CD1c-positive myeloid dendritic cell (primary cell): ENCODE measurements around the gene KLKB1.
"Not testable (repeated sequence)": the region's sequence is repeated elsewhere in the genome, so short reads cannot be mapped to it uniquely, and the experiment has no call there.

Experiments used
- DNase-seq: peaks from one replicate; pipeline ENCODE4 v3.0.0-alpha.2; 2016; ENCODE audit errors: extremely low spot score

KLKB1 gene

DNA sequence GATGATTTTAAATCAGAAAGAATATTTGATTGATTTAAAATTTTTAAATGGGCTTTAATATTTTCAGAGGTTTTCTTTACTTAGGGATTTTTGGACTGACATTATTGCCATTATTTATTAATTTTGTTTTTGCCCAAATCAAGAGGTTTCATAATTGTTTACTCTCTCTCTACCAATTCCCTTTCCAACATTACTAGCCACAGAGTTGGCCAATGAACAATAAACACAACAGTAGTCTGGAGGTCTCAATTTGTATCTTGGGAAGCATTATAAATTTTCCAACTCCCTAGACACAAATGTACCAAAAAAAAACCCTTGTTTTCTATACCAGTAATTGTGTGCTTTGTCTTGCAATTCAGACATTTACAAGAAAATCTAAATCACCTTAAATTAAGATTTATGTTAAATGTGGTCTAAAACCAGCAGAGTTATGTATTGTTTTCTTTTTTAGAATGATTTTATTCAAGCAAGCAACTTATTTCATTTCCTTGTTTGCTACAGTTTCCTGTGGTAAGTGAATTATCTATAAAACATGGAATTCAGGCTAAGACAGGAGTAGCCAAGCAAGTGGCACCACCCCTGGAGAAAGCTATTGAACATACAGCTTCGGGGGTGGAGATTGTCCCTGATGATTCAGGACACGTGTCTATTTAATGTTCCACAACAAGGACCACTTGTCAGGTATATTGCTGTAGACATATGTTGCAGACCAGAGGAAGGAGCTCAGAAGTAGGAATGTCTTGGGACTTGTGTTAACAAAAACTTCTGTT lies 622 bp downstream of the KLKB1 start:
- no peak for DNase-seq

DNA sequence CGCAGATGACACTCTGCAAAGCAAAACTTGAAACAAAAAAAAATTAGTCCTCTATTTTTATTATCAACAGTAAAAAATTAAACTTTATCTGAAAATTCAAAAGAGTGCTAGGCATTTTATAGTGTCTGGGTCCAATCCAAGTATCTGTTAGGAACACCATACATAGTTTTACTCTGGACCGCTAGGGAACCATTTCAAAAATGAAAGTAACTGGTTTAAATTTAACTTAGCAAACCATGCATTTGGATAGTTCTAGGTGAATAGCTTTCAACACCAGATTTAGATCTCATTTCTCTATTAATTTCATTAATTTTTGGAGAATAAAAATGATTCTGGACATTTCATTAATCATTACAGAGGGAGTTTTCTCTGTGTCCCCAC lies 1.2 kb downstream of the KLKB1 start:
- no peak for DNase-seq

DNA sequence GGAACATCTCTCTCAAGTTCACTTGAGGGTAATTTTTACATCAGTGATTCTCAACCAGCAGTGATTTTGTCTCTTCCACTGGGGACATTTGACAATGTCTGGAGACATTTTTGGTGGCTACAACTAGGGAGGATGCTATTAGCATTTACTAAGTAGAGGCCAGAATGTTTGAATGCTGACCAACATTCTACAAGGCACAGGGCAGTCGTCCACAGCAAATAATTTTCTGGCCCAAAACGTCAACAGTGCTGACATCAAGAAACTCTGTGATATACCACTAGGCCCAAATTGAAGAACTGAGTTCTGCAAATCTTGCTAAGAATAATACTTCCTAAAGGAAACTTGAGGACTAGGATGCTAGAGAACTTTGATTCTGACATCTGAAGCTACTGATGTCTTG lies 7.1 kb downstream of the KLKB1 start:
- no peak for DNase-seq

DNA sequence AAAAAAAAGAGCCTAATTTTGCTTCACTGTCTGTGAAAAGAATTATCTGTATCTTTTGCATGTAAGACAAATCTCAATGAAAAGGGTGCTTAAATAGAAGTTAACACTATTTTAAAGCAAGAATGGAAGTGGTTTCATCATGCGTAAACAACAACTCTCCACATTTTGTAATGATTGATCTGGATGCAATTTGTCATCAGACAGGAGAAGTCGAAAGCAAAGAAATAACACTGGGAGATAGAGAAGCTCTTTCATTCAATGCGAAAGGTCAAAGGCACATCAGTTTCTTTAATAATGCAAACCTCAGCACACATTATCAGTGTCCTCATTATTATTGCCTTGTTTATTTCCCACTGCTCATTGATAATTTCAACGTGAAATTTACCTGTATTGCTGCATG lies 8.8 kb downstream of the KLKB1 start:
- DNase-seq, result no peak

DNA sequence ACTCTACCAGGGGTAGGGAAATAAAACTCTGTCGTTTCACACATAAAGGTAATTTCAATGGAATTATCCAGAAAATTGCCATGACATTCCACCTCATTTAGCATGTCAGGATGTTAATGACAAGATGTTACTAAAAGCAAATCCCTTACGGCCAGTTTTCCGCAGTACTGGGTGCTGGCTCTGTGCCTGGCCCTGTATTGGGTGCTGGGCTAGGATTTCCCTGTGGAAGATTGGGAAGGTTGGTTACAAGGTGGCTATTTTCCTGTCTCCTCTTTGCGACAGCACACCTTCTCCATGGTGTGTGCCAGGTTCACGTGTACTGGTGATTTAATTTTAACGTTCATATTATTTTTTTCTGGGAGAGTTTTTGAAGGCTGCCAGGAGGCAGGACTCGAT lies 13.1 kb downstream of the KLKB1 start:
- DNase-seq, result no peak

DNA sequence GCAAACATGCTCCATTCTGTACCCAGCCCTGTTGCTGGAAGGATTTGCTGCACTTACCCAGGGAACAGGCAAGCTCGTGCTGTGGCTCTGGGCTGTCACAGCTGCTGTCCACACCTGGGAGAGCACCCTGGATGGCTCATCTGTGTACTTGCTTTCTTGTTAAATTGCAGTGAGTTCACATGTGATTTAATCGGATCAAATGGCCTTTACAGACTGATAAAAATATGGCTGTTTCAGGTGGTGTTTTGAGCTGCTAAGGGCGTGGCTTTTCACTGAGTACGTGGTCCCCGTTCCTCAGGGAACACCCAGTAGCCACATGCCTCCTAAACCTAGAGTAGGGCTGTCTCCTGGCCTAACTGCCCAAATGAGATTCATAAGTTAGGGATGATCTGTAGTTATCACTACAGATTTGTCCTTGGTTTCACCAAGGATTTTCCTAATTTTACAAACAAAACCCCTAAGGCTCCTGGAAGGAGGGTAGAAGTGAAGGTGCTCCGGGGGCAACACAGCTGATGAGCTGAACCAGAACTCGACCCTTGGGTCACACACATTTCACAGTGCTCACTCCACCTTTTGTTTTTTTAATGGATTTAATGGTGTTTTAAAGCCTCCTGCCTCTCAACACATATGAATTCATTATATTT lies 13.7 kb downstream of the KLKB1 start:
- no peak for DNase-seq

DNA sequence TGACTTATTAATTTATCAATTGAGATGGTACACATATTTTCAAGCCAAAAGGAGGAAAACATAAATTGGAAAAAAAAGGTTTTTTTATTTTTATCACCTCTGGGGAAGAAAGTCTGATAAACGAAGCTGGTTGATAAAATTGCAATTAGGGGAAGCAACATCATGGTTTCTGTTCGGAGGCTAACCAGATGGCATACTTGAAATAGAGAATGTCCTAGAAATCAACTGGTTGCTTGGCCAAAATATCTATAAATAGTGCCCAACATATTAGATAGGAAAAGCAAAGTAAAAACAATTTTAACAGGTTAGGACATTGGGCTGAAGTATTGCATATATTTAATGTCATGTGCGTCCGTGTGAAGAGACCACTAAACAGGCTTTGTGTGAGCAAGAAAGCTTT lies 14.3 kb downstream of the KLKB1 start:
- DNase-seq, result no peak

DNA sequence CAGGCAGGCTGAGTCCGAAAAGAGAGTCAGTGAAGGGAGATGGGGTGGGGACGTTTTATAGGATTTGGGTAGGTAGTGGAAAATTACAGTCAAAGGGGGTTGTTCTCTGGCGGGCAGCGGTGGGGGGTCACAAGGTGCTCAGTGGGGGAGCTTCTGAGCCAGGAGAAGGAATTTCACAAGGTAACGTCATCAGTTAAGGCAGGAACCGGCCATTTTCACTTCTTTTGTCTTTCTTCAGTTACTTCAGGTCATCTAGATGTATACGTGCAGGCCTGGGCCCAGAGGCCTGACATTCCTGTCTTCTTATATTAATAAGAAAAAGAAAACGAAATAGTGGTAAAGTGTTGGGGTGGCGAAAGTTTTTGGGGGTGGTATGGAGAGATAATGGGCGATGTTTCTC lies 14.7 kb downstream of the KLKB1 start:
- DNase-seq, result not testable (repeated sequence)

DNA sequence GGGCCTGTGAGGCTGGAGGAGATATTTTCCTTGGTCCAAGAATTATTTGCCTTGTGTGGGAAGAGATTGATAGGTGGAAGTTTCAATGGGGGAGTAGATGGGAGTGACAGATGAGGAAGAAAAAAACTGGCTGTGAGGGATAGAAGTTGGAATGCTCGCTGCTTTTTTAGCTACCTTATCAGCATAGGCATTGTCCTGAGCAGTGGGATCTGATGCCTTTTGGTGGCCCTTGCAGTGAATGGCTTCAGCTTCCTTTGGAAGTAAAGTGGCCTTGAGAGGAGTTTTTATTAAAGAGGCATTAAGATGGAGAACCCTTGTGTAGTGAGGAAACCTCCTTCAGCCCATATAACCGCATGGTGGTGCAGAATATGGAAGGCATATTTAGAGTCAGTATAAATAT lies 16.0 kb downstream of the KLKB1 start:
- no peak for DNase-seq

DNA sequence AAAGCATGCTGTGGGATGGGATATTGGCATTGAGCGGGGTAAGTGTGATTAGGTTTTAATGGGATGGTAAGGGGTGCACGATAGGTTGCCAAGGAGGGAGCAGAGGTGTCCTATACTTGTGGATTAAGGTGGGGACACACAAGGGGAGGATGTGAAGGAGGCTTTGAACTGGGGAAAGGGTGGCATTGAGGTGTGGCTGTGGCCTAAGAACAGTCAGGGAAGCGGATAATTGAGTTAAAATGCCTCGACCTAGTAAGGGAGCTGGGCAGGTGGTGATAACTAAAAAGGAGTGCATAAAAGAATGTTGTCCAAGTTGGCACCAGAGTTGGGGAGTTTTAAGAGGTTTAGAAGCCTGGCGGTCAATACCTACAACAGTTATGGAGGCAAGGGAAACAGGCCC lies 17.5 kb downstream of the KLKB1 start:
- no peak for DNase-seq

DNA sequence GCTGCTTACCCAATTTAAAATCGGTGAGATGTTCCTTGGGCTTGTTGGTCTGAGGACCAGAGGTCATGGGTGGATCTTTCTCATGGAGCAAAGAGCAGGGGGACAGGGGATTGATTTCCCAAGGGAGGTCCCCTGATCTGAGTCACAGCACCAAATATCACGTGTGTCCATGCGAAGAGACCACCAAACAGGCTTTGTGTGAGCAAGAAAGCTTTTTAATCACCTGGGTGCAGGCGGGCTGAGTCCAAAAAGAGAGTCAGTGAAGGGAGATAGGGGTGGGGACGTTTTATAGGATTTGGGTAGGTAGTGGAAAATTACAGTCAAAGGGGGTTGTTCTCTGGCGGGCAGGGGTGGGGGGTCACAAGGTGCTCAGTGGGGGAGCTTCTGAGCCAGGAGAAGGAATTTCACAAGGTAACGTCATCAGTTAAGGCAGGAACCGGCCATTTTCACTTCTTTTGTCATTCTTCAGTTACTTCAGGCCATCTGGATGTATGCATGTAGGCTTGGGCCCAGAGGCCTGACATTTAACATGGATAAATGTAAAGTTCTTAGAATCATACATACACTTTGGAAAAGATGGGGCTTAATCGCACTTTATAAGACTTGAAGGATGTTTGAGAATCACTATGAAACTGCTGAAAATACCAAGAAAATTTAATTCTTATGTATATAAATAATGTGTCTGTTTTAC lies 19.9 kb downstream of the KLKB1 start:
- DNase-seq, result not testable (repeated sequence)

DNA sequence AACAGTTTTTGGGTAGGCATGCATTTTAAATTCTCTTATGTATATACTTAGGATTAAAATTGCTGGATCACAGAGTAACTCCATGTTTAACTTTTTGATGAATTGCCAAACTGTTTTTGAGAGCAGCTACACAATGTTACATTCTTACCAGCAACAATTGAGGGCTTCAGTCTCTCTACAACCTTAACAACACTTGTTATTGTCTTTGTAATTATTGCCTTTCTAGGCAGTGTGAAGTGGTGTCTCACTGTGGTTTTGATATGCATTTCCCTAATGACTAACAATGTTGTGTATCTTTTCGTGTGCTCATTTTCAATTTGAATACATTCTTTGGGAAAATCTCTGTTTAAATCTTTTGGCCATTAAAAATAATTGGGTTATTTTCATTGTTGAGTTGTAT lies 21.3 kb downstream of the KLKB1 start:
- DNase-seq, result no peak

DNA sequence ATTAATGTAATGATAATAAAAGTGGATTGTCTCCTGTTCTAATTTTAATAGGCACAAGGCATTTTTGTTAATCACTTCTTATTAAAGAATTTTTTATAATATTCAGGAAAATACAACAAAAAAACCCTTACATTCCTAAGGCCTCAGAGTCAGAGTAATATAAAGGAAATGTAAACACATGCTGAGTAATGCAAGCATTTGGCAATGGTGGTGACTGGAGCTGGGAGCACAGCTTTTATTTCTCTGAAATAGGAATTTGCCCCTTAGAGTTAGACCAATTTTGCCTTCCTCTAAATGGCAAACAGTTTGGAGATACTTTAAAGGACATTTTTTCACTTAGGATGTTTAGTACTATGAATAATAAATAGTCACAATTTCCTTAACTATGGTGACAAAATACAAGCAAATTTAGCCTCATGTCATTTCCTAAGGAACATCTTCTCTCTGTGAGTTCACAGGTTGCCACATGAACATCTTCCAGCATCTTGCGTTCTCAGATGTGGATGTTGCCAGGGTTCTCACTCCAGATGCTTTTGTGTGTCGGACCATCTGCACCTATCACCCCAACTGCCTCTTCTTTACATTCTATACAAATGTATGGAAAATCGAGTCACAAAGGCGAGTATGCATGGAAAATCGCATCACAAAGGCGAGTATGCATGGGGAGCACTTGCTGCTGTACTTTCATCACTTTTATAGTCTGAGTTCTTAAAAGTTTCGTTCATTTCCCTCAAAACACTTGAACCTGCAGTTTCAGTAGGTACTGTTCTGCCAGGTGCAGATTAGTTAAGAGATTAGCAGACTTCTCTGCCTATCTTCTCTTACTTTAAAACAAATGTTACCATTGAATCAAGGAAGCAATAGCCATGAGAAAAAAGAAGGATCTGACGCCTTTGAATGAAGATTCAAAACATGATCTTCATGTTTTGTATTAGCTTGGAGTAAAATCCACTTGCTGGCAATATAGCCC lies 22.8 kb downstream of the KLKB1 start:
- no peak for DNase-seq

DNA sequence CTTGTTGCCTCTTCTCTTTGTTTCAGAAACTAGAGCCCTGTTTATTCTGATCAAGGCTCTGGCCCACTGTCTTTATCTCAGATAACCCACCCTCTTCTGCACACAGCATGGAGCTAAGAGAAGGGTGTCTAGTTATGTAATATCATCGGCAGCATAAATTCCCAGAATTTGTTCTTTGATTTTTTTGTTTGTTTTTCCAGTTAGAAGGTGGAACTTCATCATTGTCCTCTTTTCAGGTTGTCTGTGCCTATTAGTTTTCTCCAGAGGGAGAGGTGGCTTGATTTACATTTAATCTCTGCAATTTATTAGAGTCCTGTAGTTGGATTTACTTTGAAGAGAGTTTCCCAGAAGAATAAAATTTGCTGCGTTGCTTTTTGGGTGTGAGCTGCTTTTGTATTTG lies 23.5 kb downstream of the KLKB1 start:
- no peak for DNase-seq

DNA sequence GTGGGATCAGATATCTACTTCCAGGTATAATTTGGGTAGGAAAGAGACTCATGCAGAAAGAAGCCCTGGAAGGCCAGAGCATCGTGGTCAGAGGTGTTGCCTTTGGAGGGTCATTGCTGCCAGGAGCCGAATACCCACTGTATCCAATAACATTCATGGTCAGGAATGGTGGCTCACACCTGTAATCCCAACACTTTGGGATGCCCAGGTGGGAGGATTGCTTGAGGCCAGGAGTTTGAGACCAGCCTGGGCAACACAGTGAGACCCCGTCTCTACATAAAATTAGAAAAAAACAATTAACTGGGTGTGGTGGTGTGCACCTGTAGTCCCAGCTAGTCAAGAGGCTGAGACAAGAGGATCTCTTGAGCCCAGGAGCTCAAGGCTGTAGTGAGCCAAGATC lies 27.8 kb downstream of the KLKB1 start:
- DNase-seq, result no peak

DNA sequence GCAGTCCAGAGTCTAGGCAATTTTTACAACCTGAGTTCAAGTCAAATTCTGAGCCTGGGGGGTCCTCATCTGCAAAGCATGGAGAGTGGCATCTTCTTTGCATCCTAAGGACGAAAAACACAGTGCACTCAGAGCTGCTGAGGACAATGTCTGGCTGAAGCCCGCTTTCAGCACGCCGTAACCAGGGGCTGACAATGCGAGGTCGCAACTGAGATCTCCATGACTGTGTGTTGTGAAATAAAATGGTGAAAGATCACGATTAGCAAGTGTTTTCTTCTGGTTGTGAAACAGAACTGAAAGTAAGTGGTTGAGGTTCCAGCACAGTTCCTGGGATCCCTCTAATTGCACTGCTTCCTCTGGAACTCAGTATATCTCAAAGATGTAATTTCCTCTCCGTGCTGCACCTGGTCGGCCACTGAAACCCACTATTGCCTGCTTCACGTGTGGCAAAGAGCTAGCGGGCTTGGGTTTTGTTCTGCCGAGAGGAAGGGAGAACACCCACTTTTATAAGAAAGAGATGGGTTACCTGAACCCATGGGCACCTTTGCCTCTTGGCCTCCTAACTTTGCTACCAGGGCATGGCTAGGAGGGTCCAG lies 31.0 kb downstream of the KLKB1 start:
- no peak for DNase-seq

DNA sequence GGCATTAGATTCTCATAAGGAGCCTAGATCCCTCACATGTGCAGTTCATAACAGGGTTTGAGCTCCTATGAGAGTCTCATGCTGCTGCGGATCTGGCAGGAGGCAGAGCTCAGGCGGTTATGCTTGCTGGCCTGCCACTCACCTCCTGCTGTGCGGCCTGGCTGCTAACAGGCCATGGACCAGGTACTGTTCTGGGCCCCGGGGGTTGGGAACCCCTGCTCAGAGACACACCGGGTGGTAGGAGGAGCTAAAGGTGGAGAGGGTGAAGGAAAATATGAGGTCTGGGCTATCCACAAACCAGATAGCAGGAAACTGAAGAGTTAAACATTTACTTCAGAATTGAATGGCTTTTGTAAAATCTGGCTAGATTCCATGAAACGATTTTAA lies 32.8 kb downstream of the KLKB1 start:
- DNase-seq, result no peak

DNA sequence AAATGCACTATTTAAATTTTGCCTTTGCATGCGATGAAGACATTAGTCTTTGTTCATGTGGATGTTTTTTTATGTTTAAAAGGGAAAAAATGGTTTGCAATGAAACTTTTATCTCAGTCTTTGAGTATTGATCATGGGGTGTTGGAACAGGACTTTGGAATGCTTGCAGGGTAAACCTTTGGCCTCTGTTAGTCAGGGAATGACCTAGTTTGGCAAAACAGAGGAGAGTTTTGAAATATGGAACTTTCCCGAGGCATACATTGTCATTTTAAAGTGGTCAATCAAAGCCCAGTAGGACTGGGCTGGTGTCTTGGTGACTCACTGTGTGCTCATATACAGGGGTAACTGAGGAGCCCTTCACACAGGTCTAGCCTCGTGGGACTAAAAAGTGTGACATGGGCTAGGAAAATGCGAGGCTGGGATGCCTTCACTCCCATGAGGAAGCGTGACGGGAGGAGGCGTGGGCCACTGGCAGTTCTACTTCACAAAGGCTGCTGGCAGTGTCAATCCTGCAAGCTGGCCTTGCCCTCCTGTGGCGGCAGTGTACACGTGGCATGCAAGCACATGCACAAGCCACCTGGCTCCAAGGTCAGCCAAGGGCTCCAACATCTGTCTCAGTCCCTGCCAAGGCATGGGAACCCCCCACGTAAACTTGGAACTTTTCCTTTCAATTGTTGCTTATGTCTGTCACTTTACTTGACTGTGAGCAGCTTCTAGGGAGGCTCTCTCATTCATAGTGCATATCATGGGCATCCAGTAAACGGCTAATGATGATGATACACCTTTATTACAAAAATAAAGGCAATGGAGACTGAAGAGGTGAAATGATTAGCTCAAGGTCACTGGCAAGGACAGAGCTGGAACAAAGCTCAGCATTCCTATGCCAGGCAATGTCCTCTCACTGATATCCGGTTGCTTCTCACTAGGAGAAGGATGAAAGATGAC lies 33.5 kb downstream of the KLKB1 start:
- no peak for DNase-seq

DNA sequence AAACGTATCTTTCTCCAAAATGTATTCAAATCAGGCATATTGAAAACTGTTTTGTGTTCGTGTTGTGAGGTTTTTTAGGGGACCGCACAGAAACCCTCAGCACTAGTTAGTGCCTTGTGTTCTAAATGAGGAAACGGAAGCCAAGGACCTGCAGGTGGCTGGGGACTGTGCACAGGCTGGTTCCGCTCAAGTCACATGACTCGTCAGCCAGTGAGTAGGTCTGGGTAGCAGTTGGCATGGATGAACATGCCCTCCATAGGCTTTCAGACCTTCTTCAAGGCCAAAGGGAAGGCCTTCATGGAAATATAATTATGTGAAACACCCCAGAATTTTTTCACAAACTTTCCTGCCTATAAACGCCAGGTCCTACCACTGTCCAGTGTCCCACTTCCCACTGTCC lies 37.4 kb downstream of the KLKB1 start:
- no peak for DNase-seq

DNA sequence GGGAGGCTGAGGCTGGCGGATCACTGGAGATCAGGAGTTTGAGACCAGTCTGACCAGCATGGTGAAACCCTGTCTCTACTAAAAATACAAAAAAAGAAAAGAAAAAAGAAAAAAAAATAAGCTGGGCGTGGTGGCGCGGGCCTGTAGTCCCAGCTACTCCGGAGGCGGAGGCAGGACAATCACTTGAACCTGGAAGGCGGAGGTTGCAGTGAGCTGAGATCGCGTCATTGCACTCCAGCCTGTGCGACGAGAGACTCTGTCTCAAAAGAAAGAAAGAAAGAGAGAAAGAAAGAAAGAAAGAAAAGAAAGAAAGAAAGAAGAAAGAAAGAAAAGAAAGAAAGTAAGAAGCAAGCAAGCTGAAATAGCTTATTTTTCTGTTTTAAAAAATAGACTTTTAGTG lies 37.9 kb downstream of the KLKB1 start:
- DNase-seq, result not testable (repeated sequence)
